HepG2 (cell line): Measurements from ENCODE around the gene PLXDC2. TPM values are rescaled to one million over a fixed set of nuclear protein-coding genes. Genes with fewer than 3 reads are reported as not detected.

Experiments used
- ATAC-seq: fragments of 200-7000 bp; cut with Tn5 transposase; 3 replicates; pipeline ENCODE4 v1.9.1; 2020; ENCODE audit warnings: mild to moderate bottlenecking, moderate library complexity
- BruUV-seq: library from RNA; stranded (reverse); fragments of 400-500 nt; replicated peaks from 2 replicates; lab custom pipeline; 2021; lab: Mats Ljungman, UMichigan
- CTCF ChIA-PET: fragments of 300-600 bp; formaldehyde crosslinking; extraction: SDS; loops from one replicate; lab custom pipeline; 2021; ENCODE audit warnings: low total read pairs, inconsistent platforms, low intra/inter-chr PET ratio; lab: Yijun Ruan, JAX
- POLR2A ChIA-PET: fragments of 350-600 bp; sonication (Branson Sonifier 250); formaldehyde crosslinking; loops from one replicate; lab custom pipeline; 2020; ENCODE audit warnings: antibody characterized with exemption, inconsistent platforms; lab: Yijun Ruan, JAX
- DNase-seq: peaks from one replicate; pipeline ENCODE4 v3.0.0-alpha.2; 2015; ENCODE audit warnings: low spot score
- FAIRE-seq: peaks from 3 replicates; lab custom pipeline; 2011; peaks lifted over from hg19 to GRCh38; lab: Jason Lieb, UNC
- H2AFZ ChIP-seq: one replicate; pipeline ENCODE4 v1.6.1; 2011; ENCODE audit warnings: low read length, inconsistent platforms
- H3K27ac ChIP-seq: fragments of 300-600 bp; 3 replicates; pipeline ENCODE4 v1.8.0; 2011; ENCODE audit warnings: mixed run types, mild to moderate bottlenecking, mixed read lengths, low read length, inconsistent platforms; ENCODE audit not compliant: insufficient read depth; ENCODE audit errors: extremely low read length
- H3K27me3 ChIP-seq, 2 experiments: fragments of 200-600 bp in 1 of 2; 2 replicates in 1 of 2; 3 replicates in 1 of 2; pipeline versions ENCODE4 v1.6.0 to v1.8.0; 2011; ENCODE audit warnings: low read length in 2 of 2, mild to moderate bottlenecking in 2 of 2, moderate library complexity in 2 of 2, inconsistent platforms in 1 of 2; ENCODE audit not compliant: insufficient read depth in 2 of 2, control insufficient read depth in 1 of 2
- H3K36me3 ChIP-seq, 2 experiments: fragments of 200-600 bp in 1 of 2; replicated peaks in 1 of 2; 2 replicates in 1 of 2; 3 replicates in 1 of 2; pipeline versions ENCODE4 v1.5.1 to v1.8.0; 2011; ENCODE audit warnings: low read length in 2 of 2, inconsistent platforms in 1 of 2; ENCODE audit not compliant: insufficient read depth in 2 of 2, control insufficient read depth in 1 of 2
- H3K4me1 ChIP-seq: 2 replicates; pipeline ENCODE4 v1.5.1; 2012; ENCODE audit warnings: low read length, inconsistent platforms; ENCODE audit not compliant: insufficient read depth
- H3K4me2 ChIP-seq: 2 replicates; pipeline ENCODE4 v1.6.0; 2011; ENCODE audit warnings: low read depth, low read length, inconsistent platforms
- H3K4me3 ChIP-seq, 3 experiments: fragments of 200-600 bp in 1 of 3; sonication (generic), shearing (Covaris generic) in 1 of 3; replicated peaks in 1 of 3; 2 replicates each; pipeline ENCODE4 v1.5.1; 2011 to 2016; ENCODE audit warnings: low read length in 3 of 3, inconsistent platforms in 2 of 3, low read depth in 2 of 3, mild to moderate bottlenecking in 2 of 3, control low read depth in 1 of 3, mixed read lengths in 1 of 3; ENCODE audit not compliant: insufficient read depth in 1 of 3
- H3K79me2 ChIP-seq: one replicate; pipeline ENCODE4 v1.6.1; 2011; ENCODE audit warnings: low read length, inconsistent platforms; ENCODE audit not compliant: insufficient read depth
- H3K9ac ChIP-seq: 2 replicates; pipeline ENCODE4 v1.6.0; 2011; ENCODE audit warnings: mild to moderate bottlenecking, low read depth, low read length, inconsistent platforms; ENCODE audit not compliant: insufficient read depth
- H3K9me3 ChIP-seq: 2 replicates; pipeline ENCODE4 v1.5.1; 2012; ENCODE audit warnings: mild to moderate bottlenecking, low read length
- H4K20me1 ChIP-seq: 2 replicates; pipeline ENCODE4 v1.6.0; 2011; ENCODE audit warnings: inconsistent platforms, mild to moderate bottlenecking, low read length, moderate library complexity; ENCODE audit not compliant: insufficient read depth
- CBFB ChIP-seq: sonication (generic); formaldehyde crosslinking; IDR thresholded peaks from 2 replicates; pipeline ENCODE4 v1.4.0; 2020; ENCODE audit warnings: missing genetic modification reagents
- CCDC6 ChIP-seq: sonication (generic); formaldehyde crosslinking; IDR thresholded peaks from 2 replicates; pipeline ENCODE4 v1.8.1; 2022; ENCODE audit warnings: mild to moderate bottlenecking, missing genetic modification reagents, moderate library complexity
- CEBPG ChIP-seq: IDR thresholded peaks from 2 replicates; pipeline ENCODE4 v1.6.1; 2016
- ISL2 ChIP-seq: sonication (generic); formaldehyde crosslinking; IDR thresholded peaks from 2 replicates; pipeline ENCODE4 v1.5.0; 2020; ENCODE audit warnings: missing genetic modification reagents
- ISX ChIP-seq: sonication (generic); formaldehyde crosslinking; conservative IDR thresholded peaks from 2 replicates; pipeline ENCODE4 v1.5.0; 2020; ENCODE audit warnings: missing genetic modification reagents
- MXI1 ChIP-seq: IDR thresholded peaks from 3 replicates; pipeline ENCODE4 v1.6.1; 2012; ENCODE audit warnings: low read depth, low read length, inconsistent platforms, borderline replicate concordance
- ZFYVE20 ChIP-seq: sonication (generic); formaldehyde crosslinking; IDR thresholded peaks from 2 replicates; pipeline ENCODE4 v1.8.0; 2023; ENCODE audit warnings: low read depth, mild to moderate bottlenecking, moderate library complexity, missing genetic modification reagents, borderline replicate concordance
- WGBS: methylation state at CpG from one replicate; pipeline ENCODE4 v1.1.6; 2017; ENCODE audit warnings: low lambda C conversion rate; 5-methylcytosine and 5-hydroxymethylcytosine counted together
- in situ Hi-C: cut with HindIII; loops from 2 replicates; pipeline ENCODE4 v1.10.0; 2017; ENCODE audit warnings: low pct_unique_long_range_greater_than_20kb; ENCODE audit not compliant: extremely low pct_ligation_motif_present
- intact Hi-C: fragments of 100-400 bp; cut with micrococcal nuclease; formaldehyde crosslinking; loops from one replicate; pipeline ENCODE4 v1.10.0; 2022; ENCODE audit not compliant: unreplicated experiment
- polyA plus RNA-seq, 8 experiments: library from polyadenylated mRNA; depleted of rRNA in 3 of 8; stranded (reverse) in 7 of 8; unstranded in 1 of 8; fragments of >200 nt; fragmentation: Illumina TruSeq in 4 of 8; extraction: Trizol in 4 of 8; gene quantifications; 2 replicates each; pipeline versions ENCODE4 v1.2.1 to v1.2.3, GENCODE V29; 2011 to 2016; ENCODE audit warnings: low read depth in 4 of 8, missing spikeins in 1 of 8, mixed read lengths in 1 of 8; ENCODE audit not compliant: insufficient read depth in 1 of 8
- total RNA-seq, 5 experiments: library from RNA; depleted of rRNA; stranded (reverse); fragments of >200 nt; fragmentation: Illumina TruSeq; extraction: Trizol; gene quantifications; 2 replicates each; pipeline ENCODE4 v1.2.3, GENCODE V29; 2016; ENCODE audit warnings: low read depth in 1 of 5
- TF ChIP-seq, protein P1 (sequence below): sonication (generic); formaldehyde crosslinking; IDR thresholded peaks from 2 replicates; pipeline ENCODE4 v1.4.0; 2020; ENCODE audit warnings: missing genetic modification reagents
- TF ChIP-seq, protein P2 (sequence below): sonication (generic); formaldehyde crosslinking; conservative IDR thresholded peaks from 2 replicates; pipeline ENCODE4 v1.4.0; 2020; ENCODE audit warnings: missing genetic modification reagents
- TF ChIP-seq, protein P3 (sequence below): sonication (generic); formaldehyde crosslinking; IDR thresholded peaks from 2 replicates; pipeline ENCODE4 v1.8.0; 2022; ENCODE audit warnings: missing genetic modification reagents, mild to moderate bottlenecking, borderline replicate concordance

Gene PLXDC2
- total and polyA plus RNA-seq, 2 of the 13 experiments (the other 11 are each of a cell fraction or from before 2014, with no cell fraction given), result 2.1 to 2.4 TPM

DNA sequence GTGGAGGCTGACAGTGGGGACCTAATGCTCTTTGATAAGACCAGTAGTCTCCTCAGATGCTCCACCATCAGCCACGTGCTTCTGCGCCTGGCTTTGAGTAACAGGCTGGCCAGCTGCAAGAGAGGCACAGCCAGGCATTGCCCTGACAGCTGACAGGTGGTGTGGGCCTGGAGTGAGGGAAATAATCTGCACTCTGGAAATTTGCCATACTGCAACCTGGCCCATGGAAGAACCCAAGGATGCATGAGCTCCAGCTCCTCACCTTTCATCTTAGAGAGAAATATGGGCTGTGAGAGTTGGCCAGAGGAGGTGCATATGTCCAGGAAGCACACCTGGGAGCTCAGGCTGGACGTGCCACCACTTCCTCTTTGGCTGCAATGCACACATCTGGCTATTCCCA, 118.9 kb downstream of the PLXDC2 start:
- DNase-seq (no peak), FAIRE-seq (no peak)
- H3K4me2 ChIP-seq, result no peak overlapping the region
- H3K4me1 ChIP-seq, result no peaks in the 10 kb centered on the region
- no peaks in the 10 kb centered on the region for H3K36me3 ChIP-seq
- H3K4me3 ChIP-seq, result no peak overlapping the region
- ChIA-PET CTCF (no interaction called here), POLR2A (no interaction called here)
- no TSS peak for BruUV-seq
- H3K79me2 ChIP-seq, result no peaks in the 10 kb centered on the region
- no peak overlapping the region for H3K9ac ChIP-seq
- in situ Hi-C loops (no loop called here), intact Hi-C loops (no loop called here)
- no peaks in the 10 kb centered on the region for H4K20me1 ChIP-seq
- H3K27me3 ChIP-seq, result no peaks in the 10 kb centered on the region
- no peak overlapping the region for H3K27ac ChIP-seq
- H3K9me3 ChIP-seq, result peaks cover 4% of the 10 kb centered on the region; the same call in 1 of the 2 replicates
- no peak overlapping the region for H2AFZ ChIP-seq
- 40% methylated on average over 3 of the region's 3 CpGs for WGBS
- TF ChIP-seq CBFB (no peak), CEBPG (CRISPR knock-in tag) (no peak), ISX (no peak), CCDC6 (CRISPR knock-in tag) (no peak), MXI1 (no peak), ZFYVE20 (CRISPR knock-in tag) (no peak), ISL2 (no peak)
- TF ChIP-seq, protein P1, sequence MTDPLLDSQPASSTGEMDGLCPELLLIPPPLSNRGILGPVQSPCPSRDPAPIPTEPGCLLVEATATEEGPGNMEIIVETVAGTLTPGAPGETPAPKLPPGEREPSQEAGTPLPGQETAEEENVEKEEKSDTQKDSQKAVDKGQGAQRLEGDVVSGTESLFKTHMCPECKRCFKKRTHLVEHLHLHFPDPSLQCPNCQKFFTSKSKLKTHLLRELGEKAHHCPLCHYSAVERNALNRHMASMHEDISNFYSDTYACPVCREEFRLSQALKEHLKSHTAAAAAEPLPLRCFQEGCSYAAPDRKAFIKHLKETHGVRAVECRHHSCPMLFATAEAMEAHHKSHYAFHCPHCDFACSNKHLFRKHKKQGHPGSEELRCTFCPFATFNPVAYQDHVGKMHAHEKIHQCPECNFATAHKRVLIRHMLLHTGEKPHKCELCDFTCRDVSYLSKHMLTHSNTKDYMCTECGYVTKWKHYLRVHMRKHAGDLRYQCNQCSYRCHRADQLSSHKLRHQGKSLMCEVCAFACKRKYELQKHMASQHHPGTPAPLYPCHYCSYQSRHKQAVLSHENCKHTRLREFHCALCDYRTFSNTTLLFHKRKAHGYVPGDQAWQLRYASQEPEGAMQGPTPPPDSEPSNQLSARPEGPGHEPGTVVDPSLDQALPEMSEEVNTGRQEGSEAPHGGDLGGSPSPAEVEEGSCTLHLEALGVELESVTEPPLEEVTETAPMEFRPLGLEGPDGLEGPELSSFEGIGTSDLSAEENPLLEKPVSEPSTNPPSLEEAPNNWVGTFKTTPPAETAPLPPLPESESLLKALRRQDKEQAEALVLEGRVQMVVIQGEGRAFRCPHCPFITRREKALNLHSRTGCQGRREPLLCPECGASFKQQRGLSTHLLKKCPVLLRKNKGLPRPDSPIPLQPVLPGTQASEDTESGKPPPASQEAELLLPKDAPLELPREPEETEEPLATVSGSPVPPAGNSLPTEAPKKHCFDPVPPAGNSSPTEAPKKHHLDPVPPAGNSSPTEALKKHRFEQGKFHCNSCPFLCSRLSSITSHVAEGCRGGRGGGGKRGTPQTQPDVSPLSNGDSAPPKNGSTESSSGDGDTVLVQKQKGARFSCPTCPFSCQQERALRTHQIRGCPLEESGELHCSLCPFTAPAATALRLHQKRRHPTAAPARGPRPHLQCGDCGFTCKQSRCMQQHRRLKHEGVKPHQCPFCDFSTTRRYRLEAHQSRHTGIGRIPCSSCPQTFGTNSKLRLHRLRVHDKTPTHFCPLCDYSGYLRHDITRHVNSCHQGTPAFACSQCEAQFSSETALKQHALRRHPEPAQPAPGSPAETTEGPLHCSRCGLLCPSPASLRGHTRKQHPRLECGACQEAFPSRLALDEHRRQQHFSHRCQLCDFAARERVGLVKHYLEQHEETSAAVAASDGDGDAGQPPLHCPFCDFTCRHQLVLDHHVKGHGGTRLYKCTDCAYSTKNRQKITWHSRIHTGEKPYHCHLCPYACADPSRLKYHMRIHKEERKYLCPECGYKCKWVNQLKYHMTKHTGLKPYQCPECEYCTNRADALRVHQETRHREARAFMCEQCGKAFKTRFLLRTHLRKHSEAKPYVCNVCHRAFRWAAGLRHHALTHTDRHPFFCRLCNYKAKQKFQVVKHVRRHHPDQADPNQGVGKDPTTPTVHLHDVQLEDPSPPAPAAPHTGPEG (CRISPR knock-in tag), result no peak
- TF ChIP-seq, protein P2, sequence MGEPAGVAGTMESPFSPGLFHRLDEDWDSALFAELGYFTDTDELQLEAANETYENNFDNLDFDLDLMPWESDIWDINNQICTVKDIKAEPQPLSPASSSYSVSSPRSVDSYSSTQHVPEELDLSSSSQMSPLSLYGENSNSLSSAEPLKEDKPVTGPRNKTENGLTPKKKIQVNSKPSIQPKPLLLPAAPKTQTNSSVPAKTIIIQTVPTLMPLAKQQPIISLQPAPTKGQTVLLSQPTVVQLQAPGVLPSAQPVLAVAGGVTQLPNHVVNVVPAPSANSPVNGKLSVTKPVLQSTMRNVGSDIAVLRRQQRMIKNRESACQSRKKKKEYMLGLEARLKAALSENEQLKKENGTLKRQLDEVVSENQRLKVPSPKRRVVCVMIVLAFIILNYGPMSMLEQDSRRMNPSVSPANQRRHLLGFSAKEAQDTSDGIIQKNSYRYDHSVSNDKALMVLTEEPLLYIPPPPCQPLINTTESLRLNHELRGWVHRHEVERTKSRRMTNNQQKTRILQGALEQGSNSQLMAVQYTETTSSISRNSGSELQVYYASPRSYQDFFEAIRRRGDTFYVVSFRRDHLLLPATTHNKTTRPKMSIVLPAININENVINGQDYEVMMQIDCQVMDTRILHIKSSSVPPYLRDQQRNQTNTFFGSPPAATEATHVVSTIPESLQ (CRISPR knock-in tag), result no peak
- TF ChIP-seq, protein P3, sequence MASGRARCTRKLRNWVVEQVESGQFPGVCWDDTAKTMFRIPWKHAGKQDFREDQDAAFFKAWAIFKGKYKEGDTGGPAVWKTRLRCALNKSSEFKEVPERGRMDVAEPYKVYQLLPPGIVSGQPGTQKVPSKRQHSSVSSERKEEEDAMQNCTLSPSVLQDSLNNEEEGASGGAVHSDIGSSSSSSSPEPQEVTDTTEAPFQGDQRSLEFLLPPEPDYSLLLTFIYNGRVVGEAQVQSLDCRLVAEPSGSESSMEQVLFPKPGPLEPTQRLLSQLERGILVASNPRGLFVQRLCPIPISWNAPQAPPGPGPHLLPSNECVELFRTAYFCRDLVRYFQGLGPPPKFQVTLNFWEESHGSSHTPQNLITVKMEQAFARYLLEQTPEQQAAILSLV, result no peak
- TF ChIP-seq, all 625 proteins: peak for 0
- ATAC-seq, result no peak
